ENCODE results near the gene PGM5. TPM values are rescaled to one million over a fixed set of nuclear protein-coding genes. Genes with fewer than 3 reads are reported as not detected.

The PGM5 gene
- total RNA-seq, 3 donors from 2014 or later (not counting 1 experiment from before 2014, with no cell fraction given) = 0.43 to 1.8 TPM; not detected in 1

DNA sequence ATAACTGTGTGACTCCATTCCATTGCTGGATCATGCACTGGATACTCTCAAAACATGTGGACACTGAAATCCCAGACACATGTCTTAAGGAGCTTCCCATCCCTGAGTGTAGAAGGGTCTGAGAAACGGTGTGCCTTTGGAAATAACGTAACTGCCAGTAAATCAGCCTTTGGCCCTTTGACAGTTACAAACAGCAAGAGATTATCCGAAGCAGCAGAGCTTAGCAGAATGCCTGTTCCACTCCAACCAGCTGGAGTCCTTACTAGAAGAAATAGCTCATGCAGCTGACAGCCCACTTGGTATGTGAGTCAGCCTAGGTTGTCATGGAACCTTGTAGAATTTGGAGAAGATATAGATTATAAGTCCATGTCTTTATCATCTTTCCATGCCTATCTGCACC is 177.3 kb downstream of the PGM5 start:
- no peak for ATAC-seq
- no peak overlapping the region for H3K4me3 ChIP-seq (ENCODE audit: low read length)
- H3K4me1 Mint-ChIP-seq = no peaks in the 10 kb centered on the region
- H3K36me3 ChIP-seq (ENCODE audit: control insufficient read depth, insufficient read depth, low read length) = no peaks in the 10 kb centered on the region
- 91% methylated on average over 3 of the region's 3 CpGs for WGBS (ENCODE audit: insufficient coverage)
- peaks cover 0 to 3% of the 10 kb centered on the region in 2 donors for H3K27me3 Mint-ChIP-seq (ENCODE audit: low read depth in 2 of 2)
- H3K36me3 Mint-ChIP-seq = no peaks in the 10 kb centered on the region
- H3K4me1 ChIP-seq (ENCODE audit: control insufficient read depth, insufficient read depth, low read length) = no peaks in the 10 kb centered on the region
- intact Hi-C loops (cut with micrococcal nuclease) = no loop called here
- no peak overlapping the region for H3K27ac Mint-ChIP-seq
- TF ChIP-seq, protein P1, sequence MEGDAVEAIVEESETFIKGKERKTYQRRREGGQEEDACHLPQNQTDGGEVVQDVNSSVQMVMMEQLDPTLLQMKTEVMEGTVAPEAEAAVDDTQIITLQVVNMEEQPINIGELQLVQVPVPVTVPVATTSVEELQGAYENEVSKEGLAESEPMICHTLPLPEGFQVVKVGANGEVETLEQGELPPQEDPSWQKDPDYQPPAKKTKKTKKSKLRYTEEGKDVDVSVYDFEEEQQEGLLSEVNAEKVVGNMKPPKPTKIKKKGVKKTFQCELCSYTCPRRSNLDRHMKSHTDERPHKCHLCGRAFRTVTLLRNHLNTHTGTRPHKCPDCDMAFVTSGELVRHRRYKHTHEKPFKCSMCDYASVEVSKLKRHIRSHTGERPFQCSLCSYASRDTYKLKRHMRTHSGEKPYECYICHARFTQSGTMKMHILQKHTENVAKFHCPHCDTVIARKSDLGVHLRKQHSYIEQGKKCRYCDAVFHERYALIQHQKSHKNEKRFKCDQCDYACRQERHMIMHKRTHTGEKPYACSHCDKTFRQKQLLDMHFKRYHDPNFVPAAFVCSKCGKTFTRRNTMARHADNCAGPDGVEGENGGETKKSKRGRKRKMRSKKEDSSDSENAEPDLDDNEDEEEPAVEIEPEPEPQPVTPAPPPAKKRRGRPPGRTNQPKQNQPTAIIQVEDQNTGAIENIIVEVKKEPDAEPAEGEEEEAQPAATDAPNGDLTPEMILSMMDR (IDR thresholded peaks at IDR 0.05) = no peak
- no peak for DNase-seq
- H3K27me3 ChIP-seq (ENCODE audit: control insufficient read depth, insufficient read depth, low read length) = no peaks in the 10 kb centered on the region
- no peak overlapping the region for H3K4me3 Mint-ChIP-seq
- H3K9me3 ChIP-seq (ENCODE audit: control insufficient read depth, insufficient read depth, low read length) = no peaks in the 10 kb centered on the region
- no peaks in the 10 kb centered on the region for H3K9me3 Mint-ChIP-seq
- H3K27ac ChIP-seq (ENCODE audit: low read length) = no peak overlapping the region

GRCh38 chr9:68536876-68537615 is 180.6 kb downstream of the PGM5 start:
- no peaks in the 10 kb centered on the region for H3K36me3 Mint-ChIP-seq
- no peaks in the 10 kb centered on the region for H3K9me3 Mint-ChIP-seq
- Histone ChIP-seq H3K27me3 (ENCODE audit: control insufficient read depth, insufficient read depth, low read length) (no peaks in the 10 kb centered on the region), H3K27ac (ENCODE audit: low read length) (no peak overlapping the region), H3K36me3 (ENCODE audit: control insufficient read depth, insufficient read depth, low read length) (no peaks in the 10 kb centered on the region), H3K4me3 (ENCODE audit: low read length) (no peak overlapping the region), H3K9me3 (ENCODE audit: control insufficient read depth, insufficient read depth, low read length) (no peaks in the 10 kb centered on the region), H3K4me1 (ENCODE audit: control insufficient read depth, insufficient read depth, low read length) (no peaks in the 10 kb centered on the region)
- H3K27ac Mint-ChIP-seq = no peak overlapping the region
- no peak overlapping the region for H3K4me3 Mint-ChIP-seq
- ATAC-seq (no peak), DNase-seq (no peak)
- 85% methylated on average over 10 of the region's 10 CpGs for WGBS (ENCODE audit: insufficient coverage)
- no peaks in the 10 kb centered on the region for H3K4me1 Mint-ChIP-seq
- H3K27me3 Mint-ChIP-seq (ENCODE audit: low read depth in 2 of 2) = peaks cover 6 to 9% of the 10 kb centered on the region in 2 donors
- intact Hi-C loops (cut with micrococcal nuclease) = no loop called here
- TF ChIP-seq, protein P1 (IDR thresholded peaks at IDR 0.05) = no peak

DNA sequence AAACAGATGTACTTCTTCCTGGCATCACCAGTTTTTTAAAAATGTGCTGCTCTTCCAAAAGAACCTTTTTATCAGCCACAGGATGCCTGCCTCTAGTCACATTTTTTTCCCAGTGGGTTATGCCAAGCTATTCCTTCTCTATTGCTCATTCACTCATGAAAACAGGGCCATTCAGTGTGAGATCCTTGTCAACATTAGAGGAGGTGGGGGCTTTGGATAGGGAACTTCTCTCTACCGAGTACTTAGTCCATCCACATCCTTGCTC is 181.1 kb downstream of the PGM5 start:
- intact Hi-C loops (cut with micrococcal nuclease) = no loop called here
- no peak overlapping the region for H3K4me3 ChIP-seq (ENCODE audit: low read length)
- H3K9me3 Mint-ChIP-seq = no peaks in the 10 kb centered on the region
- TF ChIP-seq, protein P1 (IDR thresholded peaks at IDR 0.05) = no peak
- H3K36me3 ChIP-seq (ENCODE audit: control insufficient read depth, insufficient read depth, low read length) = no peaks in the 10 kb centered on the region
- no peaks in the 10 kb centered on the region for H3K36me3 Mint-ChIP-seq
- 91% methylated on average over 1 of the region's 1 CpG for WGBS (ENCODE audit: insufficient coverage)
- H3K4me1 ChIP-seq (ENCODE audit: control insufficient read depth, insufficient read depth, low read length) = no peaks in the 10 kb centered on the region
- H3K4me3 Mint-ChIP-seq = no peak overlapping the region
- no peak overlapping the region for H3K27ac Mint-ChIP-seq
- H3K4me1 Mint-ChIP-seq = no peaks in the 10 kb centered on the region
- H3K27ac ChIP-seq (ENCODE audit: low read length) = no peak overlapping the region
- DNase-seq = no peak
- H3K27me3 Mint-ChIP-seq (ENCODE audit: low read depth in 2 of 2) = peaks cover 6 to 10% of the 10 kb centered on the region in 2 donors
- no peak for ATAC-seq
- no peaks in the 10 kb centered on the region for H3K9me3 ChIP-seq (ENCODE audit: control insufficient read depth, insufficient read depth, low read length)
- no peaks in the 10 kb centered on the region for H3K27me3 ChIP-seq (ENCODE audit: control insufficient read depth, insufficient read depth, low read length)

DNA sequence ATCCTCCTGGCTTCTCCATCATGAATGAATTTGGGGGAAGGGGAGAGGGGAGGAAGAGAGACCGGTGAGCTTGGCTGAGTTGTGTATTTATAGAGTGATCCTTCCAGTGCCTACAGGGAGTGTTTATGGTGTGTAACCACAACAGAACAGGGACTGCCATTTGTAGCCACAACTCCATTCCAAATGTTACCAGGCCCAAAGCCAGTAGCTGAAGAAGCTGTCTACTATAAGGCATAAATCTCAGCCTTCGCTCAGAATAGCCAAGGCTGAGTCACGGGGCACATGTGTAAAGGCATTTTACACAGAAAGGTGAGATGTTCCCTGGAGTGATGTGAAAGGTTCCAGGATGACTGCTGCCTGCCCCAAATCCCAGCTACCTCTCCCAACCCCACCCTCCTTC is 181.8 kb downstream of the PGM5 start:
- no peak overlapping the region for H3K27ac Mint-ChIP-seq
- no peak for ATAC-seq

More for the DNA sequence above, 181.8 kb downstream of the PGM5 start:
- no peak overlapping the region for H3K4me3 Mint-ChIP-seq
- TF ChIP-seq, protein P1 (IDR thresholded peaks at IDR 0.05) = no peak
- no peaks in the 10 kb centered on the region for H3K4me1 Mint-ChIP-seq
- no peaks in the 10 kb centered on the region for H3K36me3 ChIP-seq (ENCODE audit: control insufficient read depth, insufficient read depth, low read length)
- no peak overlapping the region for H3K27ac ChIP-seq (ENCODE audit: low read length)
- H3K27me3 ChIP-seq (ENCODE audit: control insufficient read depth, insufficient read depth, low read length) = no peaks in the 10 kb centered on the region
- intact Hi-C loops (cut with micrococcal nuclease) = no loop called here
- peaks cover 6 to 11% of the 10 kb centered on the region in 2 donors for H3K27me3 Mint-ChIP-seq (ENCODE audit: low read depth in 2 of 2)
- no peaks in the 10 kb centered on the region for H3K9me3 Mint-ChIP-seq
- no peak overlapping the region for H3K4me3 ChIP-seq (ENCODE audit: low read length)
- DNase-seq = no peak
- H3K4me1 ChIP-seq (ENCODE audit: control insufficient read depth, insufficient read depth, low read length) = no peaks in the 10 kb centered on the region
- 92% methylated on average over 3 of the region's 3 CpGs for WGBS (ENCODE audit: insufficient coverage)
- no peaks in the 10 kb centered on the region for H3K9me3 ChIP-seq (ENCODE audit: control insufficient read depth, insufficient read depth, low read length)
- no peaks in the 10 kb centered on the region for H3K36me3 Mint-ChIP-seq
